ENCODE data around the gene MGST2.
"Not testable (repeated sequence)": the region's sequence is repeated elsewhere in the genome, so short reads cannot be mapped to it uniquely, and the experiment has no call there.

The MGST2 gene

GRCh38 chr4:139672732-139673131 lies 7.1 kb downstream of the MGST2 start:
- DNase-seq = no peak

- DNase-seq = no peak
Measured at GRCh38 chr4:139674875-139675550, 9.4 kb downstream of the MGST2 start.

- DNase-seq = no peak
Measured at GRCh38 chr4:139675651-139676050, 10.0 kb downstream of the MGST2 start.

GRCh38 chr4:139676365-139676764 lies 10.7 kb downstream of the MGST2 start:
- DNase-seq = no peak

- no peak for DNase-seq
Measured at GRCh38 chr4:139676913-139677585, 11.4 kb downstream of the MGST2 start.

- DNase-seq = no peak
Measured at GRCh38 chr4:139682309-139682708, 16.7 kb downstream of the MGST2 start.

- DNase-seq = no peak
Measured at GRCh38 chr4:139682741-139683151, 17.1 kb downstream of the MGST2 start.

- no peak for DNase-seq
Measured at GRCh38 chr4:139684351-139684750, 18.7 kb downstream of the MGST2 start.

GRCh38 chr4:139685180-139685579 lies 19.6 kb downstream of the MGST2 start:
- no peak for DNase-seq

GRCh38 chr4:139686130-139686529 lies 20.5 kb downstream of the MGST2 start:
- no peak for DNase-seq

GRCh38 chr4:139686988-139687387 lies 21.4 kb downstream of the MGST2 start:
- no peak for DNase-seq

GRCh38 chr4:139689093-139689722 lies 23.6 kb downstream of the MGST2 start:
- DNase-seq = no peak

- DNase-seq = no peak
Measured at GRCh38 chr4:139690419-139690818, 24.8 kb downstream of the MGST2 start.

- no peak for DNase-seq
Measured at GRCh38 chr4:139692309-139693012, 26.8 kb downstream of the MGST2 start.

- no peak for DNase-seq
Measured at GRCh38 chr4:139694522-139695107, 29.0 kb downstream of the MGST2 start.

- DNase-seq = no peak
Measured at GRCh38 chr4:139696491-139696890, 30.9 kb downstream of the MGST2 start.

GRCh38 chr4:139698167-139698925 lies 32.7 kb downstream of the MGST2 start:
- DNase-seq = not testable (repeated sequence)

- no peak for DNase-seq
Measured at GRCh38 chr4:139700568-139700967, 34.9 kb downstream of the MGST2 start.

- no peak for DNase-seq
Measured at GRCh38 chr4:139704915-139705485, 39.4 kb downstream of the MGST2 start.

- DNase-seq = no peak
Measured at GRCh38 chr4:139709660-139710059, 44.0 kb downstream of the MGST2 start.

GRCh38 chr4:139710073-139710472 lies 44.5 kb downstream of the MGST2 start:
- no peak for DNase-seq

GRCh38 chr4:139711461-139711860 lies 45.8 kb downstream of the MGST2 start:
- DNase-seq = no peak
